Esophagus squamous epithelium (tissue), 4 donors: ENCODE results near the gene BNC1.

Experiments
- CTCF ChIP-seq, 6 experiments: fragments of 450-650 bp in 4 of 6; fragments of 200-600 bp in 2 of 6; sonication (generic) in 2 of 6; IDR thresholded peaks; one replicate each; pipeline ENCODE4 v1.5.1; 2016 to 2019; ENCODE audit warnings: antibody characterized with exemption in 6 of 6, mild to moderate bottlenecking in 4 of 6, moderate library complexity in 4 of 6
- POLR2A ChIP-seq, 4 donors: fragments of 450-650 bp; IDR thresholded peaks; one replicate each; pipeline ENCODE4 v1.6.1; 2017; ENCODE audit warnings: antibody characterized with exemption in 4 of 4, mild to moderate bottlenecking in 4 of 4, moderate library complexity in 3 of 4

GRCh38 chr15:83276661-83277060, 7.8 kb downstream of the BNC1 start:
- TF ChIP-seq CTCF (IDR thresholded peaks at IDR 0.05) (no peak), POLR2A (IDR thresholded peaks at IDR 0.05) (no peak)
